SK-N-SH (cell line): ENCODE results near the gene KCND3.

Experiments used
- CTCF ChIP-seq: fragments of 200-600 bp; sonication (generic); IDR thresholded peaks from 2 replicates; pipeline ENCODE4 v1.6.1; 2017; ENCODE audit warnings: antibody characterized with exemption, mild to moderate bottlenecking, moderate library complexity
- EP300 ChIP-seq, 2 experiments: IDR thresholded peaks; 2 replicates each; pipeline versions ENCODE4 v1.4.0 to v1.6.1; 2012; ENCODE audit warnings: borderline replicate concordance in 1 of 2, low read depth in 1 of 2, low read length in 1 of 2
- EZH2phosphoT487 ChIP-seq: fragments of 200-600 bp; sonication (generic); IDR thresholded peaks from 2 replicates; pipeline ENCODE4 v1.6.1; 2017; ENCODE audit warnings: low read depth, mixed run types, mild to moderate bottlenecking, antibody characterized with exemption, moderate library complexity, borderline replicate concordance
- FOXJ3 ChIP-seq: sonication (generic); formaldehyde crosslinking; IDR thresholded peaks from 2 replicates; pipeline ENCODE4 v1.5.1; 2020; ENCODE audit warnings: mild to moderate bottlenecking, missing genetic modification reagents
- GABPA ChIP-seq: IDR thresholded peaks from 2 replicates; pipeline ENCODE4 v1.4.0; 2012; ENCODE audit warnings: low read depth, mild to moderate bottlenecking
- MXI1 ChIP-seq: IDR thresholded peaks from 2 replicates; pipeline ENCODE4 v1.6.1; 2012; ENCODE audit warnings: mild to moderate bottlenecking, low read depth, low read length, improper control_type of control experiment
- NFIC ChIP-seq: IDR thresholded peaks from 2 replicates; pipeline ENCODE4 v1.4.0; 2012; ENCODE audit warnings: borderline replicate concordance
- POLR2AphosphoS5 ChIP-seq: IDR thresholded peaks from 2 replicates; pipeline ENCODE4 v1.6.1; 2012; ENCODE audit warnings: low read depth, low read length
- REST ChIP-seq: IDR thresholded peaks from 2 replicates; pipeline ENCODE4 v1.6.1; 2012; ENCODE audit warnings: mild to moderate bottlenecking, low read depth, low read length, moderate library complexity
- TCF12 ChIP-seq: IDR thresholded peaks from 2 replicates; pipeline ENCODE4 v1.4.0; 2012
- TEAD4 ChIP-seq: IDR thresholded peaks from 2 replicates; pipeline ENCODE4 v1.4.0; 2012; ENCODE audit warnings: mild to moderate bottlenecking, borderline replicate concordance; ENCODE audit not compliant: insufficient read depth
- YY1 ChIP-seq: IDR thresholded peaks from 2 replicates; pipeline ENCODE4 v1.4.0; 2012; ENCODE audit warnings: low read depth, mild to moderate bottlenecking

GRCh38 chr1:111735858-111736544 lies 253.5 kb downstream of the KCND3 start:
- TF ChIP-seq CTCF (no peak), EZH2phosphoT487 (no peak), EP300 (IDR thresholded peaks at IDR 0.05; ENCODE audit: borderline replicate concordance in 1 of 2, low read depth in 1 of 2, low read length in 1 of 2) (no peak), MXI1 (no peak), YY1 (no peak), FOXJ3 (no peak), GABPA (no peak), POLR2AphosphoS5 (no peak), TEAD4 (no peak), NFIC (no peak), TCF12 (no peak), REST (no peak)
